GM06990 (cell line): ENCODE measurements around the gene DRAXIN.

Source experiments
- DNase-seq: peaks from one replicate; pipeline ENCODE4 v3.0.0-alpha.2; 2011; ENCODE audit not compliant: insufficient read length; ENCODE audit errors: extremely low read depth
- H3K27me3 ChIP-seq: replicated peaks from 2 replicates; pipeline ENCODE4 v1.6.0; 2011; ENCODE audit warnings: low read length; ENCODE audit not compliant: control insufficient read depth, insufficient read depth
- H3K36me3 ChIP-seq: 2 replicates; pipeline ENCODE4 v1.5.1; 2011; ENCODE audit warnings: low read length; ENCODE audit not compliant: control insufficient read depth, insufficient read depth
- H3K4me3 ChIP-seq: replicated peaks from 2 replicates; pipeline ENCODE4 v1.5.1; 2011; ENCODE audit warnings: low read depth, mild to moderate bottlenecking, control low read depth, low read length
- TF ChIP-seq, protein P1 (sequence below): IDR thresholded peaks from 2 replicates; pipeline ENCODE4 v1.5.1; 2011; ENCODE audit warnings: low read length, control low read depth, mild to moderate bottlenecking, inconsistent platforms; ENCODE audit not compliant: insufficient read depth, poor library complexity, severe bottlenecking

Gene DRAXIN

DNA sequence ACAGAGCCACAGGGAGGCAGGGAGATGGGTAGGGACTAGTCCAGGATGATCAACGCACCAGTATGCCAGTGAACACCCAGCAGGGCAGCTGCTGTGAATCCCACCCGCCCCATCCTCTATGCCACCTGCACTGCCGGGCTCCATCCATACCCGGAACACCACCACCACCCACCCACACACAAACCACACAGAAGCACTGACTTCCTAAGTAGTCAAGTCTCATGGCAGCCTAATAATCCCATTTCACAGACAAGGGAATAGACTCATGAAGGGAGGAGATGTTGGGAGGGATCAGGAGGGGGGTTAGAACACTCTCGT lies 6.3 kb downstream of the DRAXIN start:
- no peak for DNase-seq
- H3K4me3 ChIP-seq: no peak overlapping the region
- TF ChIP-seq, protein P1, sequence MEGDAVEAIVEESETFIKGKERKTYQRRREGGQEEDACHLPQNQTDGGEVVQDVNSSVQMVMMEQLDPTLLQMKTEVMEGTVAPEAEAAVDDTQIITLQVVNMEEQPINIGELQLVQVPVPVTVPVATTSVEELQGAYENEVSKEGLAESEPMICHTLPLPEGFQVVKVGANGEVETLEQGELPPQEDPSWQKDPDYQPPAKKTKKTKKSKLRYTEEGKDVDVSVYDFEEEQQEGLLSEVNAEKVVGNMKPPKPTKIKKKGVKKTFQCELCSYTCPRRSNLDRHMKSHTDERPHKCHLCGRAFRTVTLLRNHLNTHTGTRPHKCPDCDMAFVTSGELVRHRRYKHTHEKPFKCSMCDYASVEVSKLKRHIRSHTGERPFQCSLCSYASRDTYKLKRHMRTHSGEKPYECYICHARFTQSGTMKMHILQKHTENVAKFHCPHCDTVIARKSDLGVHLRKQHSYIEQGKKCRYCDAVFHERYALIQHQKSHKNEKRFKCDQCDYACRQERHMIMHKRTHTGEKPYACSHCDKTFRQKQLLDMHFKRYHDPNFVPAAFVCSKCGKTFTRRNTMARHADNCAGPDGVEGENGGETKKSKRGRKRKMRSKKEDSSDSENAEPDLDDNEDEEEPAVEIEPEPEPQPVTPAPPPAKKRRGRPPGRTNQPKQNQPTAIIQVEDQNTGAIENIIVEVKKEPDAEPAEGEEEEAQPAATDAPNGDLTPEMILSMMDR: no peak
- H3K36me3 ChIP-seq: no peaks in the 10 kb centered on the region
- peaks cover 4% of the 10 kb centered on the region for H3K27me3 ChIP-seq

DNA sequence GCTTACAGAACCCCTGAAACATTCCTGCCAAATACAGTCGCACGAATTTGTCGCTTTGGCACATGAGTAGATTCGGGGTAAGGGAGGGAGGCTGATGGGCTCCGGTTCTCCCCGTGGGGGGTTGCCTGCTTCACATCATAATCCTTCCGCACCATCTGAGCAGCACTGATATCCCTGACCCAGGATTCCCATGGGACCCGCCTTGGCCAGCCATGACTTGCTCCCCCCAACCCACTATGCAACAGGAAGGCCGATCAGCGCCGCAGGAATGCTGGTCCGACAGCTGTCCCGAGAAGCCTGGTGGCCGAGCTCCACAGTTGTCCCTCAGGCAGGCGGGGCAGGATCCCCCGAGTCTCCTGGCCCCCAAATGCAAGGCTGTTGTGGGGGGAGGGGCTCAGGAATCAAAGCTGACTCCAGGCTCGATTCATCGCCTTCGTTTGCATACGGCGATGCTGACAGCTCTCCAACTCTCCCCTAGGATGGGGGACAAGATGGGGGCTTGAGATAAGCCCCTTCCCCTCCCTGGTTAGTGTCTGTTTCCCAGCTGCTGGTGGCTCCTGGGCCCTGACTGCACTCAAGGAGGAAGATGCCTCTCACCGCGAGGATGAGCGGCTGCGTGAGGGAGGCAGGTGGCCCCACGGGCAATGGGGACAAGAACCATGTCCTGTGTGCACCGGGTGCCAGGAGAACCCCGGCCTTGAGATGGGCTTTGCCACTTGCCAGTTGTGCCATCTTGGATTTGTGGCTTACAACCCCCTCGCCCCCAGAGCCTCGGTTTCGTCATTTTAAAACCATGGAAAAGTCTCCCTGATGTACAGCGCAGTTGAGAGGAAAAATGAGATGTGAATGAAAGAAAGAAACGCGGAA lies 9.3 kb downstream of the DRAXIN start:
- H3K4me3 ChIP-seq: no peak overlapping the region
- TF ChIP-seq, protein P1: no peak
- no peak for DNase-seq
- H3K36me3 ChIP-seq: no peaks in the 10 kb centered on the region
- peaks cover 2% of the 10 kb centered on the region; the same call in 1 of the 2 replicates for H3K27me3 ChIP-seq

DNA sequence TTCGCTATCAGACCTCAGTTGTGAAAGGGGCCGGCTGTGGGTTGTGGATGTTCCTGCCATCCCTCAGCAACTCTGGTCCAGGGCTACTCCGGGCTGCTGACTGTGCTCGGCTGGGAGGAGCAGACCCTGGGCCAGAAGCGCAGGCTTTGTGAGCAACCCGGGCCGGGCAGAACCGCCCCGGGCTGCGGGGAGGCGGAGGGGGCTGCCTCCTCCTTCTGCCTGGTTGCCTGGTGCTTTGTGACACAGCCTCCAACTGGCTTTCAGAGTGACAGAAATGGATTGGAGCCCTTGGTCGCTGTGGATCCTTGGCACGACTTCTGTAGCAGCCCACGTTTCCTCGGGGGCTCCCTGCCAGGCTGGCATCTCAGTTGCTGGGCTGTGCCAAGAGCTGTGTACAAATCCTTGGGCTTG lies 10.0 kb downstream of the DRAXIN start:
- H3K4me3 ChIP-seq: no peak overlapping the region
- TF ChIP-seq, protein P1: no peak
- H3K27me3 ChIP-seq: peaks cover 2% of the 10 kb centered on the region; the same call in 1 of the 2 replicates
- no peak for DNase-seq
- no peaks in the 10 kb centered on the region for H3K36me3 ChIP-seq

DNA sequence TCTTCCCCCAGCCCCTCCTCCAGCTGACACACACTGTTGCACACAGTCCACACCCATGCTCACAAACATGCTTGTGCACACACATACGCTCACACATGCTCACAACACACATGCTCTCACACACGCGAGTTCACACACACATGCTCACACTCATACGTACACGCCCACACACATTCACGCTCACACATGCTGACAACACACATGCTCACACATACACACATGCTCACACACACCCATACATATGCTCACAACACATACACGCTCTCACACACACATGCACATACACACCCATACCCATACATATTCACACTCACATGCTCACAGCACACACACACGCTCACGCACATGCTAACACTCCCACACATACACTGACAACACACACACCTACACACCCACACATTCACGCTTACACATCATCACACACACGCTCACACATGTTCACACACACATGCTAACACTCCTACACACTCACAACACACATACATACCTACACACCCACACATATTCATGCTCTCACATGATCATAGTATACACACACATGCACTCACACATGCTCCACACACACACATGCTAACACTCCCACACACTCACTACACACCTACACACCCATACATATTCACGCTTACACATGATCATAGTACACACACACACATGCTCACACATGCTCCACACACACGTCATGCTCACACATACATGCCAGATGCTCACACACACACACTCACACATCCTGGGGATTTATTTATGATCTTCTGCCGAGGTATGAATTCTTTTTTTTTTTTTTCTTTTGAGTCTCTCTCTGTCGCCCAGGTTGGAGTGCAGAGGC lies 10.7 kb downstream of the DRAXIN start:
- DNase-seq: no peak
- Histone ChIP-seq H3K27me3 (peaks cover 2% of the 10 kb centered on the region; the same call in 1 of the 2 replicates), H3K4me3 (no peak overlapping the region), H3K36me3 (no peaks in the 10 kb centered on the region)
- TF ChIP-seq, protein P1: no peak

DNA sequence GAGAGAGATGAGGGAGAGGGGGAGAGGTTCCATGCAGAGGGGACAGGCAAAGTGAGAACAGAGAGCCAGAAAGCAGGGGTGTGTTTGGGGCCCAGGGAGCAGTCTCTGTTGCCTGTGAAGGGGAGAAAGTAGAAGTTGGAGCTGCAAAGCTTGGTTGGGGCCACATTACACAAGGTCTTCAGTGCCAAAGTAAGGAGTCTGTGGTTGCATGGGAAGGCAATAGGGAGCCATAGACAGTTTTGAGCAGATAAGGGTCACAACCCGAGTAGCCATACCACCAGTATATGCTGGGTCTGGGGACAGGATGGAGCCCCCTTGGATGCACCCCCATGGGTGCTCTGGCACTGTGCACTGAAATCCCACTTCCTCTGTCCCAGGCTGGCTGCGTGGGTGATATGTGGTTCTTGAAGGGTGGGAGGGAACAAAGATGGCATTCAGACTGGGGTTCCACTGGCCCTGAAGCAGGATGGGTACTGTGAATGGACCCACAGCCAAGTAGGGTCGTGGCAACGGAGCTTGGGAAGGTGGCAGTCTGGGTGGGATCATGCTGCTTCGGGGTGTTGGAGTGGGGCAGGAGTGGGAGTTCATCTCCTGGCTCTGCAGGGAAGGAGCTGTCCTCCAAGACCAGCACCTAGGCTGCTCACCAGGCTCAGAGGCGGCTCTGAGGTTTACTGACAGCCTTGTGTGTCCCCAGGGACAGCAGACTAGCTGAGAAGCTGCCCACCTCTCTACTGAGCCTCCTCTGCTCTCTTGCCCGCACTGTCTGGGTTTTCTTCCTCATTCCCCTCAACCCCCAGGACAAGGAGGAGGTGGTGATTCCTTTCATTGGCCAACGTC lies 12.1 kb downstream of the DRAXIN start:
- TF ChIP-seq, protein P1: no peak
- no peak for DNase-seq
- no peak overlapping the region for H3K4me3 ChIP-seq
- no peaks in the 10 kb centered on the region for H3K36me3 ChIP-seq
- H3K27me3 ChIP-seq: peaks cover 2% of the 10 kb centered on the region; the same call in 1 of the 2 replicates
